Kasumi-1 (cell line): ENCODE measurements around the gene BPIFA1.

Experiments used
- DNase-seq, 2 experiments: peaks; one replicate each; lab custom pipeline; 2025; lab: John Stamatoyannopoulos, UW

The BPIFA1 gene

GRCh38 chr20:33277471-33278441 lies 42.0 kb downstream of the BPIFA1 start:
- no peak for DNase-seq

- DNase-seq: no peak
Measured at GRCh38 chr20:33278700-33279099, 42.9 kb downstream of the BPIFA1 start.

- DNase-seq: no peak
Measured at GRCh38 chr20:33279261-33279910, 43.6 kb downstream of the BPIFA1 start.

DNA sequence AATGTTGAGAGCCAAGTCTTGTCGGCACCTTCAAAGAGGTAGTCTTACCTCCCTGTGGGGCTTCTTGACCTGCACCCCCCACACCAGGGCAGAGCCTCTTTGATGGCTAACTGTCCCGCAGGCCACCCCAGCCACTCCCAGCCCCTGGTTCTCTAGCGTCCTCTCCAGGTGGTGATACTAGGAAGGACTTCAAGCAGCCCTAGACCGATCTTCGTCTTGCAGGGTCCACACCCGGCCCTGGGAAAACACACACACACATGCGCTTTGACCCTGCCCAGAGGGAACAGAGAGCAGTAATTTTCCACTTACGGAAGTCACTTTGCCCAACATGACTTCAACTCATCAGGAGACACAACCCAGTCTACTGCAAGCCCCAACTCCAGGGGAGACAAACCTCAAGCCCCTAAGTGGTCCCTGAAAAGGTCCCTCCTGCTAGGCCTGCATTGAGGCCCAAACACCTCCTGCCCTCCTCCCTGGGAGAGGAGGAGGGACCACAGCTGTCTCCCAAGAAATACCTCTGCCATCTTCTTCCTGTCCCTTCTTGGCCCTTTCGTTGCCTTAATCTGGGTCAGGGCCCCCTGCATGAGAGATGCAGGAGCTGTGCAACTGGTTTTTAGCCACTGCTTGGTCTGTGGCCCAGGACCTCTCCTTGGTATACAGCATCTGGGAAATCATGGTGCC lies 44.3 kb downstream of the BPIFA1 start:
- no peak for DNase-seq

- DNase-seq: no peak
Measured at GRCh38 chr20:33280775-33281174, 45.0 kb downstream of the BPIFA1 start.

GRCh38 chr20:33281550-33282146 lies 45.9 kb downstream of the BPIFA1 start:
- DNase-seq: no peak

- no peak for DNase-seq
Measured at GRCh38 chr20:33282196-33282934, 46.6 kb downstream of the BPIFA1 start.

DNA sequence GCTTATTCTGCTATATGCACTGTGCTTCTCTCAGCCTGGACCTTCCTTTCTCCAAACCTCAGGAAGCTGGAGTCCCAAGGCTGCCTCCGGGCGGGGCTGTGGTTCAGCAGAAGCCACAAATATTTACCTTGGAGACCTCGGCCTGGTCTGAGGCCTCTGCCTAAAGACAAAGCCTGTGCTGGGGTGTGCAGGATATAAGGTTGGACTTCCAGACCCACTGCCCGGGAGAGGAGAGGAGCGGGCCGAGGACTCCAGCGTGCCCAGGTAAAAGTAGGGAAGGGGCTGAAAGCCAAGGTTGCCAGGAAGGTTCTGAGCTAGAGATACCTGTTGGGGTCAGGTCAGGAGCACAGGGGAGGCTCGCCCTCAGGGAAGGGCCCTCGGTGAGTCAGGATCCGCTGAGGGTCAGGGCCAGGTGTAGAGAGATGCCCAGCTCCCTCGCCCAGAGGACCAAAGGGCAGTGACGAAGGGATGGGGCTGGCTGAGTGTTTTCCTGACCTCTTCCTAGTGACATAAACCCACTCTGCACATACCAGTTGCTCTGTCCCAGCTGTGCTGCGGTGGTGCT lies 47.3 kb downstream of the BPIFA1 start, which contains the start of gene BPIFB1:
BPIFB1 (plus strand) TSS at position 224 of the 565 bp plus-strand sequence. CDS start 2,860 bp downstream, outside the sequence.
- no peak for DNase-seq

DNA sequence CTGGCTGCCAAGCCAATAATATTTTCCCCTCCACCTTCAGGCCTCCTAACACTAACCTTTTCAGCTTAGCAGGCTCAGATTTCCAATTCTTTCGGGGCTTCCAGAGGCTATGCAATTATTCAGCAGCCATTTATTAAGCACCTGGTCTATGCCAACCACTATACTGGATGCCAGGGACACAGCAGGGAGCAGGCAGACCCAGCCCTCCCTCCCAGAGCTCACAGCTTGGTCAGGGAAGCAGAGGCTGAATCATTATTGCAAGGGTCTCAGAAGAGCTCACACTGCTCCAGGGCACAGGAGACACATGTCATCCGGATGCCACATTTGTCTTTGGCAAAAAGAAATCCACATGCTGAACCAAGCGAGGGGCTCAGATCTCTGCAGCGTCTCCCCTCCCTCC lies 48.5 kb downstream of the BPIFA1 start:
- no peak for DNase-seq

- no peak for DNase-seq
Measured at GRCh38 chr20:33284937-33285336, 49.1 kb downstream of the BPIFA1 start.

GRCh38 chr20:33285861-33286495 lies 50.2 kb downstream of the BPIFA1 start:
- DNase-seq: no peak

- DNase-seq: no peak
Measured at GRCh38 chr20:33287884-33288283, 52.1 kb downstream of the BPIFA1 start.

- no peak for DNase-seq
Measured at GRCh38 chr20:33290852-33291251, 55.1 kb downstream of the BPIFA1 start.

GRCh38 chr20:33291416-33291815 lies 55.6 kb downstream of the BPIFA1 start:
- DNase-seq: no peak

- DNase-seq: peak; percentile 11 to 35
Measured at GRCh38 chr20:33291830-33292355, 56.1 kb downstream of the BPIFA1 start.
